ENCODE measurements around the gene HIP1. TPM values are rescaled to one million over a fixed set of nuclear protein-coding genes. Genes with fewer than 3 reads are reported as not detected.
"Not testable (repeated sequence)": the region's sequence is repeated elsewhere in the genome, so short reads cannot be mapped to it uniquely, and the experiment has no call there.

Gene HIP1
- polyA plus RNA-seq, 3 donors, result 34.5 to 38.7 (median 37.6) TPM

GRCh38 chr7:75619636-75620035 lies 119.1 kb downstream of the HIP1 start:
- no peak for DNase-seq (ENCODE audit: low read depth in 3 of 3, low spot score in 2 of 3)

- no peak for DNase-seq (ENCODE audit: low read depth in 3 of 3, low spot score in 2 of 3)
These were observed 121.0 kb downstream of the HIP1 start for GRCh38 chr7:75617634-75618234.

- DNase-seq (ENCODE audit: low read depth in 3 of 3, low spot score in 2 of 3), result no peak
These were observed 122.1 kb downstream of the HIP1 start for GRCh38 chr7:75616421-75617167.

- no peak for DNase-seq (ENCODE audit: low read depth in 3 of 3, low spot score in 2 of 3)
These were observed 124.3 kb downstream of the HIP1 start for GRCh38 chr7:75614401-75614800.

- DNase-seq (ENCODE audit: low read depth in 3 of 3, low spot score in 2 of 3), result no peak
These were observed 125.4 kb downstream of the HIP1 start for GRCh38 chr7:75613351-75613750.

GRCh38 chr7:75611557-75612178 lies 127.1 kb downstream of the HIP1 start:
- DNase-seq (ENCODE audit: low read depth in 3 of 3, low spot score in 2 of 3), result no peak

GRCh38 chr7:75609416-75609815 lies 129.3 kb downstream of the HIP1 start:
- DNase-seq (ENCODE audit: low read depth in 3 of 3, low spot score in 2 of 3), result not testable (repeated sequence)

- no peak for DNase-seq (ENCODE audit: low read depth in 3 of 3, low spot score in 2 of 3)
These were observed 130.2 kb downstream of the HIP1 start for GRCh38 chr7:75608451-75609122.

GRCh38 chr7:75604408-75604807 lies 134.3 kb downstream of the HIP1 start:
- DNase-seq (ENCODE audit: low read depth in 3 of 3, low spot score in 2 of 3), result no peak

- not testable (repeated sequence) for DNase-seq (ENCODE audit: low read depth in 3 of 3, low spot score in 2 of 3)
These were observed 135.9 kb downstream of the HIP1 start for GRCh38 chr7:75602831-75603230.

GRCh38 chr7:75601539-75601938 lies 137.2 kb downstream of the HIP1 start:
- DNase-seq (ENCODE audit: low read depth in 3 of 3, low spot score in 2 of 3), result no peak

GRCh38 chr7:75600748-75601147 lies 138.0 kb downstream of the HIP1 start:
- not testable (repeated sequence) for DNase-seq (ENCODE audit: low read depth in 3 of 3, low spot score in 2 of 3)

GRCh38 chr7:75599244-75599781 lies 139.4 kb downstream of the HIP1 start:
- peak; percentile 50 to 69 (median 63) for DNase-seq (ENCODE audit: low read depth in 3 of 3, low spot score in 2 of 3)

GRCh38 chr7:75596727-75597614 lies 141.8 kb downstream of the HIP1 start:
- DNase-seq (ENCODE audit: low read depth in 3 of 3, low spot score in 2 of 3), result no peak

- no peak for DNase-seq (ENCODE audit: low read depth in 3 of 3, low spot score in 2 of 3)
These were observed 143.0 kb downstream of the HIP1 start for GRCh38 chr7:75595766-75596165.

- not testable (repeated sequence) for DNase-seq (ENCODE audit: low read depth in 3 of 3, low spot score in 2 of 3)
These were observed 145.1 kb downstream of the HIP1 start for GRCh38 chr7:75593500-75594184.

- DNase-seq (ENCODE audit: low read depth in 3 of 3, low spot score in 2 of 3), result no peak
These were observed 147.1 kb downstream of the HIP1 start for GRCh38 chr7:75591467-75592255.

- no peak for DNase-seq (ENCODE audit: low read depth in 3 of 3, low spot score in 2 of 3)
These were observed 148.3 kb downstream of the HIP1 start for GRCh38 chr7:75590373-75591005.

All from right renal cortex interstitium (tissue), 3 donors.